ENCODE data around the gene ADAMTS18. TPM values are rescaled to one million over a fixed set of nuclear protein-coding genes. Genes with fewer than 3 reads are reported as not detected.

The ADAMTS18 gene
- total RNA-seq, 4 donors from 2014 or later, result not detected

DNA sequence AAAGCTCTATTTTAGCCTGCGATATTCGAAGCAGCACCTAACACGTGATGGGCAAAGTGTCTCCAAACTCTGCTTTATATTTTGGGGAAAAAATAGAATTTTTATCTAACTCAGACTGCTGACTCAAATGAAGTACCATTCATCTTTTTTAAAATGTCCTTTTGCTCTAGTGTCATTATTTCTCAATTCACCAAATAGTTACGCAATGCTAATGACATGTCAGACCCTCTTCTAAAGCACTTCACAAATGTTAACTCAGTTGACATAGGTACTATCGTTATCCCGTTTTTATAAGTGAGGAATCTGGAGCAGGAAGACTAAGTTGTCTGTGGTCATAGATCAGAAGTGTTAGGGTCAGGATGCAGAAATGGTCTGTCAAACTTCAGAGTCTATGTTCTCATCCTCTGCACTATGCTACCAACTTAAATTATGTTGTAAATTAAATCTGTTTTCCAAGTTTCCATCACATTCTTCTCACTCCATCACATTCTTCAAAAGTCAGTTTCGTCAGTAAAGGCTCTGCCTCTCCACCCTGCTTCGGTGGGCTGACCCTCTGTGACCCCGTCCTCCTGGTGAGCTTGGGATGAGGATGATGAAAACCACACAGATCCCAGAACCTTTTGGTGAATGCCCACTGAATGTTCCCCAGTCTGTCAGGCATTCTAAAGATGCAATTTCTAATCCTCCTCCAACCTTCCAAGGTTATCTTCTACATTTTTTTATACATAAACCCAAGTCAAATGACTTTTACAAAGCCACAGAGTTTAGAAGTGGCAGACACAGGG is 102.8 kb downstream of the ADAMTS18 start:
- 69 to 77% methylated on average over 9 of the region's 9 CpGs for WGBS, 2 donors
- H3K27ac ChIP-seq, result no peak overlapping the region
- no peak overlapping the region for H3K4me3 ChIP-seq
- intact Hi-C loops (cut with DNase I), result no loop called here
- no peaks in the 10 kb centered on the region for H3K27me3 ChIP-seq
- DNase-seq, result no peak
- H3K9me3 ChIP-seq, result no peaks in the 10 kb centered on the region
- TF ChIP-seq POLR2A (IDR thresholded peaks at IDR 0.05), result no peak
- TF ChIP-seq CTCF (IDR thresholded peaks at IDR 0.05), result no peak
- H3K36me3 ChIP-seq, result no peaks in the 10 kb centered on the region
- no peaks in the 10 kb centered on the region for H3K4me1 ChIP-seq

DNA sequence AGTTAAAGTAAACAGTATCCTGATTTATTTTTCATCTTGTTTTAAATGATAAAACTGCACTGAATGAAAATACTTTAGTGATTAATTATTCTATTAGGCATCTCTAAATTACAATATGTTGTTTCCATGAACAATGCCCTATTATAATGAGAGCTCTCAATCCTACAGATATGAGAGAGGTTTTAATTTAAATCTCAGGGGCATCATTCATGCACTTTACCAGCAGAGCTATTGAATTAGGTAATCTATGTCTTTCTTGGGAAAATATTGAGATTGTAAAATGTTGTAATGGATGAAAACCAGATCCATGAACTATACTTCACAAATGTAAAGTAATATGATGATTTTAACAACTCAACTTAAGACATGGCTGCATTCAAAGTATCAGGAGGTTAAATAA is 103.8 kb downstream of the ADAMTS18 start:
- TF ChIP-seq CTCF (IDR thresholded peaks at IDR 0.05) (no peak), POLR2A (IDR thresholded peaks at IDR 0.05) (no peak)
- Histone ChIP-seq H3K27me3 (no peaks in the 10 kb centered on the region), H3K9me3 (no peaks in the 10 kb centered on the region), H3K4me3 (no peak overlapping the region), H3K36me3 (no peaks in the 10 kb centered on the region), H3K4me1 (no peaks in the 10 kb centered on the region), H3K27ac (no peak overlapping the region)
- intact Hi-C loops (cut with DNase I), result no loop called here
- DNase-seq, result no peak

DNA sequence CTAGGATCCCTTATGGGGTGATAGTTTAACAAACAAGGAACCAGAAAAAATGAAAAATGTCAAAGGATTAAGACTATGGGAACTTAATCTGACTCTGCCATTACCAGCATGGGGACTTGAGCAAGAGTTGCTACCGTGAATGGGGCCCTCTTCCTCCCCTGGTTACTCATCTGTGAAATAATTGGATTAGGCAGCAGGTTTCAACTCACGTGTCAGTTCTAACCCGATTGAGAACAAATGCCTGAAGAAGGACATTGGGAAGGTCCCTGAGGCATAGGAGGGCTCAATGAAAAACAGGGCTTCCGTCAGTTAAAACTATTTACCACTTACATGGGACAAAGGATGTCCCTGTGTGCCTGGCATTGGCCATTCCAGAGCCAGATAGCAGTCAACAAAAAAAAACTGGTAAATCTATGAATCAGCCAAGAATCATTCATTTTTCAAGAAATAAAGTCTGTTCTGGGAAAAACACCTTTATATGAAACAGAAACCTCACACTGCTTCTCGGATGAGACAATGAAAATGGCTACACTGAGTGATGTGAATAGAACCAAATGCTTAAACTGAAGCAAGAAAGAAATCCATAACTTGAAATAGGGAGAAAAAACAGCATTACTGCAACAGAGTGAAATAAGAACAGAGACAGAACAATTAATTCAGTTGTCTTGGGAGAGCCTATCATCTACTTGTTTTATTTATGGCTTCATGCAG is 104.3 kb downstream of the ADAMTS18 start:
- no peaks in the 10 kb centered on the region for H3K9me3 ChIP-seq
- intact Hi-C loops (cut with DNase I), result no loop called here
- H3K36me3 ChIP-seq, result no peaks in the 10 kb centered on the region
- TF ChIP-seq CTCF (IDR thresholded peaks at IDR 0.05) (no peak), POLR2A (IDR thresholded peaks at IDR 0.05) (no peak)
- WGBS, 2 donors, result 37 to 47% methylated on average over 5 of the region's 5 CpGs
- DNase-seq, result no peak
- H3K27me3 ChIP-seq, result no peaks in the 10 kb centered on the region
- no peak overlapping the region for H3K27ac ChIP-seq
- H3K4me1 ChIP-seq, result no peaks in the 10 kb centered on the region
- H3K4me3 ChIP-seq, result no peak overlapping the region

DNA sequence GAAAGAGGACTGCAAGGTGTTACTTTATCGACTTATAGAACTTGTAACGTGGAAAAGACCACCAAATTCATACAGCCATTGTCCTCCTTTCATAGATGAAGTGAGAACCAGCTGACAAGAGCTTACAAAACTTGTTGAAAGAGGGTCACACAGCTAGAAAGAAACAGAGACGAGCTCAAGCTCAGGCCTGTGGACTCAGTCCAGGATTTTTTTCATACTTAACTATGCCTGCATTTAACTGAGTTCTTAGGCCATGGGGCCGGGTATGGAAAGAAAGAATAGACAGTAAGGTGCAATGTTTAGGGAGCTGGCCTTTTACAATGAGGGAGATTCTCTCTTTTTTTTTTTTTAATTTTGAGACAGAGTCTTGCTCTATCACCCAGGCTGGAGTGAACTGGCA is 106.1 kb downstream of the ADAMTS18 start:
- 51 to 67% methylated on average over 4 of the region's 4 CpGs for WGBS, 2 donors
- no peak for DNase-seq
- intact Hi-C loops (cut with DNase I), result no loop called here
- H3K27ac ChIP-seq, result no peak overlapping the region
- no peak overlapping the region for H3K4me3 ChIP-seq
- no peak for TF ChIP-seq POLR2A (IDR thresholded peaks at IDR 0.05)
- TF ChIP-seq CTCF (IDR thresholded peaks at IDR 0.05), result no peak
- no peaks in the 10 kb centered on the region for H3K36me3 ChIP-seq
- no peaks in the 10 kb centered on the region for H3K27me3 ChIP-seq
- H3K9me3 ChIP-seq, result no peaks in the 10 kb centered on the region
- no peaks in the 10 kb centered on the region for H3K4me1 ChIP-seq

DNA sequence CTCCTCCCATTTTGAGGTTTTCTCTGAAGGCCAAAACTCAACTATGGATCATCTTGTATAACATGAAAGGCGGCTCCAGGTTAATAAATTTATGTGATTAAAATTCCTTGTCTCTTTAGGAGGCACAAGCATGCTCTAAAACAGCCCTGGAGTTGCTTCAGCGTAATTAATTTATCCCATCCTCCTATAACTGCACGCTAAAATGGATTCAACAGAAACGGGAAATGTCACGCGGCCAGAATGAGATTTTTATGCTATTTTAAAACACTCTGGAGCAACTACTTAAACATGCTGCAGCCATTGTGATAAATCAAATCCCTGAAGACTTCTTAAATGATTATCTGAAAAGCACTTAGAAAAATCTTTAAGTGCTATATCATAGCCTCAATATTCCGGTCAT is 106.6 kb downstream of the ADAMTS18 start:
- no peak for TF ChIP-seq POLR2A (IDR thresholded peaks at IDR 0.05)
- TF ChIP-seq CTCF (IDR thresholded peaks at IDR 0.05), result no peak
- no peak overlapping the region for H3K4me3 ChIP-seq
- H3K4me1 ChIP-seq, result no peaks in the 10 kb centered on the region
- no peaks in the 10 kb centered on the region for H3K9me3 ChIP-seq
- no peak for DNase-seq
- intact Hi-C loops (cut with DNase I), result no loop called here
- no peaks in the 10 kb centered on the region for H3K27me3 ChIP-seq
- no peak overlapping the region for H3K27ac ChIP-seq
- 84 to 92% methylated on average over 7 of the region's 7 CpGs for WGBS, 2 donors
- H3K36me3 ChIP-seq, result no peaks in the 10 kb centered on the region

Measured in esophagus squamous epithelium (tissue), 5 donors.